SK-N-SH (cell line): ENCODE results near the gene AUTS2. TPM values are rescaled to one million over a fixed set of nuclear protein-coding genes. Genes with fewer than 3 reads are reported as not detected.
A peak's percentile ranks its signal among the peaks of the same experiment; 100 is the strongest.

Source experiments
- CTCF ChIA-PET: fragments of 300-600, 350-600 bp; formaldehyde crosslinking; extraction: SDS; loops from one replicate; lab custom pipeline; 2021; lab: Yijun Ruan, JAX
- POLR2A ChIA-PET: fragments of 350-600 bp; sonication (Branson Sonifier 250); formaldehyde crosslinking; extraction: SDS; loops from one replicate; lab custom pipeline; 2020; ENCODE audit warnings: antibody characterized with exemption, inconsistent platforms; lab: Yijun Ruan, JAX
- DNase-seq: peaks from one replicate; pipeline ENCODE4 v3.0.0; 2012
- H2AFZ ChIP-seq: fragments of 200-600 bp; sonication (generic); 2 replicates; pipeline ENCODE4 v1.8.1; 2016; ENCODE audit warnings: antibody characterized with exemption, mild to moderate bottlenecking, low read depth
- H3F3A ChIP-seq: fragments of 200-600 bp; sonication (generic); replicated peaks from 2 replicates; pipeline ENCODE3; 2016; ENCODE audit warnings: antibody characterized with exemption, mild to moderate bottlenecking; ENCODE audit not compliant: insufficient read depth
- H3K27ac ChIP-seq, 2 experiments: fragments of 200-500 bp in 1 of 2; fragments of 200-600 bp in 1 of 2; sonication (Bioruptor generic) in 1 of 2; sonication (generic), shearing (Covaris generic) in 1 of 2; 2 replicates each; pipeline versions ENCODE4 v1.5.1 to v1.6.1; 2014 to 2016; ENCODE audit warnings: low read depth in 2 of 2, inconsistent platforms in 1 of 2, low read length in 1 of 2, mild to moderate bottlenecking in 1 of 2, mixed read lengths in 1 of 2
- H3K27me3 ChIP-seq: fragments of 200-600 bp; sonication (generic), shearing (Covaris generic); 2 replicates; pipeline ENCODE4 v1.6.1; 2016; ENCODE audit warnings: mixed run types; ENCODE audit not compliant: insufficient read depth
- H3K36me3 ChIP-seq, 2 experiments: fragments of 200-500 bp in 1 of 2; fragments of 200-600 bp in 1 of 2; sonication (Bioruptor generic) in 1 of 2; sonication (generic) in 1 of 2; replicated peaks in 1 of 2; 2 replicates each; pipeline versions ENCODE3 to v1.5.1; 2014 to 2016; ENCODE audit warnings: low read length in 1 of 2, mild to moderate bottlenecking in 1 of 2; ENCODE audit not compliant: insufficient read depth in 2 of 2, control insufficient read depth in 1 of 2
- H3K4me1 ChIP-seq, 2 experiments: fragments of 200-500 bp in 1 of 2; fragments of 200-600 bp in 1 of 2; sonication (Bioruptor generic) in 1 of 2; sonication (generic), shearing (Covaris generic) in 1 of 2; 2 replicates each; pipeline versions ENCODE4 v1.5.1 to v1.6.1; 2014 to 2016; ENCODE audit warnings: low read depth in 1 of 2, low read length in 1 of 2, mixed run types in 1 of 2; ENCODE audit not compliant: insufficient read depth in 2 of 2, control insufficient read depth in 1 of 2
- H3K4me2 ChIP-seq: fragments of 200-600 bp; sonication (generic), shearing (Covaris generic); 2 replicates; pipeline ENCODE4 v1.6.1; 2017; ENCODE audit warnings: mixed run types
- H3K4me3 ChIP-seq, 2 experiments: fragments of 200-500 bp in 1 of 2; fragments of 200-600 bp in 1 of 2; sonication (Bioruptor generic) in 1 of 2; sonication (generic), shearing (Covaris generic) in 1 of 2; 2 replicates each; pipeline versions ENCODE4 v1.5.1 to v1.8.1; 2014 to 2016; ENCODE audit warnings: low read depth in 2 of 2, inconsistent platforms in 1 of 2, low read length in 1 of 2, mild to moderate bottlenecking in 1 of 2, mixed read lengths in 1 of 2, moderate library complexity in 1 of 2
- H3K79me2 ChIP-seq: fragments of 200-600 bp; sonication (generic); 2 replicates; pipeline ENCODE4 v1.8.1; 2017; ENCODE audit warnings: mild to moderate bottlenecking; ENCODE audit not compliant: insufficient read depth
- H3K9ac ChIP-seq: fragments of 200-600 bp; sonication (generic); 2 replicates; pipeline ENCODE4 v1.6.1; 2017; ENCODE audit warnings: mixed run types
- H3K9me2 ChIP-seq: fragments of 200-600 bp; sonication (generic); 2 replicates; pipeline ENCODE4 v1.6.1; 2017; ENCODE audit warnings: mixed run types
- H3K9me3 ChIP-seq: fragments of 200-600 bp; sonication (generic); 2 replicates; pipeline ENCODE4 v1.6.1; 2017; ENCODE audit warnings: mixed run types, mild to moderate bottlenecking, moderate library complexity
- H4K20me1 ChIP-seq: fragments of 200-600 bp; sonication (generic); 2 replicates; pipeline ENCODE4 v1.6.1; 2017; ENCODE audit warnings: mild to moderate bottlenecking, mixed run types; ENCODE audit not compliant: insufficient read depth
- ELF1 ChIP-seq: IDR thresholded peaks from 2 replicates; pipeline ENCODE4 v1.4.0; 2012
- FOXM1 ChIP-seq: IDR thresholded peaks from 2 replicates; pipeline ENCODE4 v1.4.0; 2012; ENCODE audit warnings: low read depth, mild to moderate bottlenecking
- GATA2 ChIP-seq: sonication (generic); formaldehyde crosslinking; IDR thresholded peaks from 2 replicates; pipeline ENCODE4 v1.5.0; 2020; ENCODE audit warnings: mild to moderate bottlenecking, missing genetic modification reagents
- JUND ChIP-seq: IDR thresholded peaks from 2 replicates; pipeline ENCODE4 v1.4.0; 2012
- MXI1 ChIP-seq: IDR thresholded peaks from 2 replicates; pipeline ENCODE4 v1.6.1; 2012; ENCODE audit warnings: mild to moderate bottlenecking, low read depth, low read length, improper control_type of control experiment
- NFIC ChIP-seq: IDR thresholded peaks from 2 replicates; pipeline ENCODE4 v1.4.0; 2012; ENCODE audit warnings: borderline replicate concordance
- POLR2AphosphoS5 ChIP-seq: IDR thresholded peaks from 2 replicates; pipeline ENCODE4 v1.6.1; 2012; ENCODE audit warnings: low read depth, low read length
- RAD21 ChIP-seq: IDR thresholded peaks from 2 replicates; pipeline ENCODE4 v1.6.1; 2012; ENCODE audit warnings: mild to moderate bottlenecking, low read length
- RFX5 ChIP-seq: IDR thresholded peaks from 2 replicates; pipeline ENCODE4 v1.6.1; 2012; ENCODE audit warnings: mild to moderate bottlenecking, improper control_type of control experiment, low read length
- RXRA ChIP-seq: IDR thresholded peaks from 2 replicates; pipeline ENCODE4 v1.4.0; 2012; ENCODE audit warnings: low read depth, mild to moderate bottlenecking, borderline replicate concordance
- SIN3A ChIP-seq: IDR thresholded peaks from 2 replicates; pipeline ENCODE4 v1.6.1; 2012; ENCODE audit warnings: low read depth, mild to moderate bottlenecking, low read length, moderate library complexity, borderline replicate concordance
- SMC3 ChIP-seq: IDR thresholded peaks from 2 replicates; pipeline ENCODE4 v1.6.1; 2012; ENCODE audit warnings: low read depth, low read length, improper control_type of control experiment
- TAF1 ChIP-seq: IDR thresholded peaks from 2 replicates; pipeline ENCODE4 v1.6.1; 2012; ENCODE audit warnings: low read depth, mild to moderate bottlenecking, low read length, moderate library complexity, borderline replicate concordance
- WGBS: methylation state at CpG from one replicate; pipeline ENCODE4 v1.1.6; 2017; ENCODE audit warnings: low lambda C conversion rate; 5-methylcytosine and 5-hydroxymethylcytosine counted together
- polyA plus RNA-seq, 3 experiments: library from polyadenylated mRNA; depleted of rRNA; stranded (reverse); fragments of >200 nt; gene quantifications; 2 replicates each; pipeline ENCODE4 v1.2.3, GENCODE V29; 2012
- TF ChIP-seq, protein P1 (sequence below): IDR thresholded peaks from 2 replicates; pipeline ENCODE4 v1.4.0; 2012; ENCODE audit warnings: low read depth, borderline replicate concordance
- TF ChIP-seq, protein P2 (sequence below): fragments of 200-600 bp; sonication (generic); IDR thresholded peaks from 2 replicates; pipeline ENCODE4 v1.6.1; 2017; ENCODE audit warnings: antibody characterized with exemption, mild to moderate bottlenecking, moderate library complexity
- TF ChIP-seq, protein P3 (sequence below): fragments of 150-350 bp; IDR thresholded peaks from 2 replicates; pipeline ENCODE4 v1.6.1; 2016; ENCODE audit warnings: mild to moderate bottlenecking, low read depth, low read length
- TF ChIP-seq, protein P4 (sequence below): IDR thresholded peaks from 2 replicates; pipeline ENCODE4; 2012
- TF ChIP-seq, protein P5 (sequence below): IDR thresholded peaks from 2 replicates; pipeline ENCODE4 v1.4.0; 2012; ENCODE audit warnings: low read depth

AUTS2 gene
- polyA plus RNA-seq, 1 of the 3 experiments (the other 2 are of a cell fraction): 15.6 TPM

DNA sequence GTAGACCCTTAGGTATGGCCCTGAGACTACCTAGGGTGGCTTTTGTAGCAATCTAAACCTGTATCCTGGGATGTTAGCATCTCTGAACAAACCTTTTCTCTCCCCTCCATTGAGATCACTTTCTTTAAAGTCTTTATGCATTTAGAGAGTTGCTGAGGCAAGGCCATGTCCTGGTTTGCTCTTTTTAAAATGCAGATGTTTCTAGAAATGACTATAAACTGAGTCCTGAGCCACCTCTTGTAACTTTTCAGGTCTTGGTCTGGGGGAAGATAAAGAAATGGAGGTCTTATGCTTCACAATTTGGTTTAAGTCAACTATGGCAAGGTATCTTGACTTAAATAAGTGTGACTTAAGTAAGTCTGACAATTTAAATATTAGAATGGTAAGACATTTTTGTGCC is 78.0 kb downstream of the AUTS2 start (continued):
- TF ChIP-seq, protein P1, sequence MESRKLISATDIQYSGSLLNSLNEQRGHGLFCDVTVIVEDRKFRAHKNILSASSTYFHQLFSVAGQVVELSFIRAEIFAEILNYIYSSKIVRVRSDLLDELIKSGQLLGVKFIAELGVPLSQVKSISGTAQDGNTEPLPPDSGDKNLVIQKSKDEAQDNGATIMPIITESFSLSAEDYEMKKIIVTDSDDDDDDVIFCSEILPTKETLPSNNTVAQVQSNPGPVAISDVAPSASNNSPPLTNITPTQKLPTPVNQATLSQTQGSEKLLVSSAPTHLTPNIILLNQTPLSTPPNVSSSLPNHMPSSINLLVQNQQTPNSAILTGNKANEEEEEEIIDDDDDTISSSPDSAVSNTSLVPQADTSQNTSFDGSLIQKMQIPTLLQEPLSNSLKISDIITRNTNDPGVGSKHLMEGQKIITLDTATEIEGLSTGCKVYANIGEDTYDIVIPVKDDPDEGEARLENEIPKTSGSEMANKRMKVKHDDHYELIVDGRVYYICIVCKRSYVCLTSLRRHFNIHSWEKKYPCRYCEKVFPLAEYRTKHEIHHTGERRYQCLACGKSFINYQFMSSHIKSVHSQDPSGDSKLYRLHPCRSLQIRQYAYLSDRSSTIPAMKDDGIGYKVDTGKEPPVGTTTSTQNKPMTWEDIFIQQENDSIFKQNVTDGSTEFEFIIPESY: no peak

DNA sequence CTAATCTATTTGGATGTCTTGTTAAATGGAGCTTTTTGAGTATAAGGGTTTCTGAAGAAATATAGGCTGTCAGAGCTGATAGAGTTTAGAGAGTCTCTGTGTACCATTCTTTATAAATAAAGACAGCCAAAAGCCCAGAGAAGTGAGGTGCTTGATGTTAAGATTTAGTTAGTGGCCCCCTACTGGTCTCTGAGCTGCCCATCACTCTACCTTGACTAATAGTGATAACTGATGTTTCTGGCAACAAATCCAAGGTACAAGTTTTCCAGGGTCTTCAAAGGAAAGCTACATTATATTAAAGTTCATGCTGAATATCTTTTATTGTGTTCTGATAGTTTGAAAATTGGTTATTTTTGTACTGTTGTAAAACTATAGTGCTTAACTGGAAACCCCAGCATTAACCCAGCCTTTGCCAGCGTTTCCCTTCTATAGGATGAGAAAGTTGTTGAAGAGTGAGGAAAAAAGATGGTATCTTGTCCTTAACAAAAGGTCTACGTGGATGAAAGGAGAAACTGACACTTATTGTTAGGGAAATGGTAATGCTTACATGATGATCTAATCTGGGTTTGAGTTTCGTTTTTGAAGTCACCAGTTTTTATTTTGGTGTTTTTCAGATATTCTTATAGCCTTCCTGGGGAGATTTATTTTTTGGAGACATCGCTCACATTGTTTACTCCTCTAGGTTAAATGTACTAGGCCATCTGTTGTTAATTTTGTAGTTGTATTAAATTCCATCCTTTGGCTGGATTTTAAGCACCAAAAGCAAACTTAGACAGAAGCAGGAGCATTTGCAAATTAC is 79.0 kb downstream of the AUTS2 start:
- H2AFZ ChIP-seq: no peak overlapping the region
- peaks cover 17% of the 10 kb centered on the region; the same call in 1 of the 2 replicates for H4K20me1 ChIP-seq
- CTCF ChIA-PET: interaction anchor here (0.8 to 1.9 kb wide), 21 partner anchors 9 to 111 kb away, joined by 3 to 12 read pairs (median 4); no protein-coding TSS in a partner anchor
- DNase-seq: no peak
- POLR2A ChIA-PET: no interaction called here
- no peaks in the 10 kb centered on the region for H3K27me3 ChIP-seq
- H3K4me3 ChIP-seq: peak overlapping the region in 1 of 2 experiments; percentile 7; a peak in 2 of 4 replicates
- peaks cover 7 to 43% of the 10 kb centered on the region in 2 experiments for H3K4me1 ChIP-seq
- no peaks in the 10 kb centered on the region for H3K9me2 ChIP-seq
- H3F3A ChIP-seq: peaks cover 9% of the 10 kb centered on the region
- no peaks in the 10 kb centered on the region for H3K9me3 ChIP-seq
- no peak overlapping the region for H3K9ac ChIP-seq
- peak overlapping the region; percentile 63 to 94; a peak in 3 of 4 replicates for H3K27ac ChIP-seq
- TF ChIP-seq, protein P2, sequence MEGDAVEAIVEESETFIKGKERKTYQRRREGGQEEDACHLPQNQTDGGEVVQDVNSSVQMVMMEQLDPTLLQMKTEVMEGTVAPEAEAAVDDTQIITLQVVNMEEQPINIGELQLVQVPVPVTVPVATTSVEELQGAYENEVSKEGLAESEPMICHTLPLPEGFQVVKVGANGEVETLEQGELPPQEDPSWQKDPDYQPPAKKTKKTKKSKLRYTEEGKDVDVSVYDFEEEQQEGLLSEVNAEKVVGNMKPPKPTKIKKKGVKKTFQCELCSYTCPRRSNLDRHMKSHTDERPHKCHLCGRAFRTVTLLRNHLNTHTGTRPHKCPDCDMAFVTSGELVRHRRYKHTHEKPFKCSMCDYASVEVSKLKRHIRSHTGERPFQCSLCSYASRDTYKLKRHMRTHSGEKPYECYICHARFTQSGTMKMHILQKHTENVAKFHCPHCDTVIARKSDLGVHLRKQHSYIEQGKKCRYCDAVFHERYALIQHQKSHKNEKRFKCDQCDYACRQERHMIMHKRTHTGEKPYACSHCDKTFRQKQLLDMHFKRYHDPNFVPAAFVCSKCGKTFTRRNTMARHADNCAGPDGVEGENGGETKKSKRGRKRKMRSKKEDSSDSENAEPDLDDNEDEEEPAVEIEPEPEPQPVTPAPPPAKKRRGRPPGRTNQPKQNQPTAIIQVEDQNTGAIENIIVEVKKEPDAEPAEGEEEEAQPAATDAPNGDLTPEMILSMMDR: peak; percentile 69
- TF ChIP-seq ELF1: no peak
- peak; percentile 38; the same call in 1 of the 2 replicates for TF ChIP-seq SMC3
- no peak for TF ChIP-seq MXI1
- TF ChIP-seq, protein P3, sequence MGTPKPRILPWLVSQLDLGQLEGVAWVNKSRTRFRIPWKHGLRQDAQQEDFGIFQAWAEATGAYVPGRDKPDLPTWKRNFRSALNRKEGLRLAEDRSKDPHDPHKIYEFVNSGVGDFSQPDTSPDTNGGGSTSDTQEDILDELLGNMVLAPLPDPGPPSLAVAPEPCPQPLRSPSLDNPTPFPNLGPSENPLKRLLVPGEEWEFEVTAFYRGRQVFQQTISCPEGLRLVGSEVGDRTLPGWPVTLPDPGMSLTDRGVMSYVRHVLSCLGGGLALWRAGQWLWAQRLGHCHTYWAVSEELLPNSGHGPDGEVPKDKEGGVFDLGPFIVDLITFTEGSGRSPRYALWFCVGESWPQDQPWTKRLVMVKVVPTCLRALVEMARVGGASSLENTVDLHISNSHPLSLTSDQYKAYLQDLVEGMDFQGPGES: no peak
- no peak for TF ChIP-seq GATA2 (CRISPR knock-in tag)
- TF ChIP-seq FOXM1: no peak
- TF ChIP-seq, protein P4, sequence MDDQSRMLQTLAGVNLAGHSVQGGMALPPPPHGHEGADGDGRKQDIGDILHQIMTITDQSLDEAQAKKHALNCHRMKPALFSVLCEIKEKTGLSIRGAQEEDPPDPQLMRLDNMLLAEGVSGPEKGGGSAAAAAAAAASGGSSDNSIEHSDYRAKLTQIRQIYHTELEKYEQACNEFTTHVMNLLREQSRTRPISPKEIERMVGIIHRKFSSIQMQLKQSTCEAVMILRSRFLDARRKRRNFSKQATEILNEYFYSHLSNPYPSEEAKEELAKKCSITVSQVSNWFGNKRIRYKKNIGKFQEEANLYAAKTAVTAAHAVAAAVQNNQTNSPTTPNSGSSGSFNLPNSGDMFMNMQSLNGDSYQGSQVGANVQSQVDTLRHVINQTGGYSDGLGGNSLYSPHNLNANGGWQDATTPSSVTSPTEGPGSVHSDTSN: peak; percentile 14; the same call in 1 of the 2 replicates
- TF ChIP-seq SIN3A: no peak
- no peak for TF ChIP-seq POLR2AphosphoS5
- no peak for TF ChIP-seq JUND
- peak; percentile 60 for TF ChIP-seq RAD21
- TF ChIP-seq, protein P5, sequence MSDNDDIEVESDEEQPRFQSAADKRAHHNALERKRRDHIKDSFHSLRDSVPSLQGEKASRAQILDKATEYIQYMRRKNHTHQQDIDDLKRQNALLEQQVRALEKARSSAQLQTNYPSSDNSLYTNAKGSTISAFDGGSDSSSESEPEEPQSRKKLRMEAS: no peak
- no peak for TF ChIP-seq NFIC
- TF ChIP-seq RFX5: no peak
- TF ChIP-seq TAF1: no peak
- 0 out of 2 replicates have a peak, but pooled peaks have one; percentile 15 for TF ChIP-seq RXRA
- peak overlapping the region; percentile 36 for H3K4me2 ChIP-seq
- H3K36me3 ChIP-seq: no peaks in the 10 kb centered on the region
- WGBS: 16% methylated on average over 4 of the region's 4 CpGs
- H3K79me2 ChIP-seq: peaks cover 40% of the 10 kb centered on the region
